ENCODE measurements around the gene SLC2A4RG. TPM values are rescaled to one million over a fixed set of nuclear protein-coding genes. Genes with fewer than 3 reads are reported as not detected.

The SLC2A4RG gene
- total RNA-seq, 1 experiment from 2014 or later, result 121 TPM

- Histone ChIP-seq H4K20me1 (ENCODE audit: insufficient read depth) (no peaks in the 10 kb centered on the region), H3K27me3 (ENCODE audit: insufficient read depth, low read length) (no peaks in the 10 kb centered on the region), H3K27ac (ENCODE audit: low read depth, low read length) (no peak overlapping the region), H3K4me3 (replicated peaks in 1 of 2; ENCODE audit: low read depth in 1 of 2, low read length in 2 of 2) (no peak overlapping the region), H3K4me2 (ENCODE audit: low read length) (no peak overlapping the region), H2AFZ (ENCODE audit: low read depth, low read length, poor library complexity, severe bottlenecking) (no peak overlapping the region), H3K4me1 (ENCODE audit: control insufficient read depth in 1 of 2, insufficient read depth in 2 of 2, low read length in 2 of 2) (peaks cover 10 to 24% of the 10 kb centered on the region in 2 experiments; a peak in 3 of 4 replicates), H3K9me2 (ENCODE audit: insufficient read depth) (no peaks in the 10 kb centered on the region), H3K9me3 (ENCODE audit: control insufficient read depth in 1 of 2, insufficient read depth in 1 of 2, low read depth in 1 of 2, low read length in 2 of 2) (no peaks in the 10 kb centered on the region), H3K79me2 (ENCODE audit: insufficient read depth, low read length) (peaks cover 56% of the 10 kb centered on the region), H3K36me3 (ENCODE audit: control insufficient read depth in 1 of 2, insufficient read depth in 2 of 2, low read length in 2 of 2) (peaks cover 0 to 16% of the 10 kb centered on the region in 2 experiments; a peak in 2 of 4 replicates), H3K9ac (ENCODE audit: low read length) (no peak overlapping the region)
- RAD21 ChIA-PET (ENCODE audit: low non-redundant PET in 1 of 2, low total read pairs in 2 of 2, uncharacterized antibody in 2 of 2, unreplicated experiment in 2 of 2), result no interaction called here
- ATAC-seq (no peak), DNase-seq (ENCODE audit: low read depth, low spot score) (no peak)
- CTCF ChIA-PET, result no interaction called here
- no peak for TF ChIP-seq POLR2AphosphoS5 (IDR thresholded peaks at IDR 0.05; ENCODE audit: low read depth, low read length)
- TF ChIP-seq ELF1 (IDR thresholded peaks at IDR 0.05; ENCODE audit: borderline replicate concordance, low read depth), result no peak
- TF ChIP-seq RAD21 (IDR thresholded peaks at IDR 0.05; ENCODE audit: low read depth), result no peak
- TF ChIP-seq, protein P1, sequence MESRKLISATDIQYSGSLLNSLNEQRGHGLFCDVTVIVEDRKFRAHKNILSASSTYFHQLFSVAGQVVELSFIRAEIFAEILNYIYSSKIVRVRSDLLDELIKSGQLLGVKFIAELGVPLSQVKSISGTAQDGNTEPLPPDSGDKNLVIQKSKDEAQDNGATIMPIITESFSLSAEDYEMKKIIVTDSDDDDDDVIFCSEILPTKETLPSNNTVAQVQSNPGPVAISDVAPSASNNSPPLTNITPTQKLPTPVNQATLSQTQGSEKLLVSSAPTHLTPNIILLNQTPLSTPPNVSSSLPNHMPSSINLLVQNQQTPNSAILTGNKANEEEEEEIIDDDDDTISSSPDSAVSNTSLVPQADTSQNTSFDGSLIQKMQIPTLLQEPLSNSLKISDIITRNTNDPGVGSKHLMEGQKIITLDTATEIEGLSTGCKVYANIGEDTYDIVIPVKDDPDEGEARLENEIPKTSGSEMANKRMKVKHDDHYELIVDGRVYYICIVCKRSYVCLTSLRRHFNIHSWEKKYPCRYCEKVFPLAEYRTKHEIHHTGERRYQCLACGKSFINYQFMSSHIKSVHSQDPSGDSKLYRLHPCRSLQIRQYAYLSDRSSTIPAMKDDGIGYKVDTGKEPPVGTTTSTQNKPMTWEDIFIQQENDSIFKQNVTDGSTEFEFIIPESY (IDR thresholded peaks at IDR 0.05; ENCODE audit: extremely low read depth, insufficient replicate concordance, low read length), result no peak
- no peak for TF ChIP-seq POLR2A (IDR thresholded peaks at IDR 0.05; ENCODE audit: borderline replicate concordance, extremely low read depth, insufficient read depth, insufficient read length)
- intact Hi-C loops (cut with micrococcal nuclease), result loop anchor here (10.0 kb wide), 1 partner anchor 132 kb away; the partner anchor contains the start of genes ABHD16B and TPD52L2
- BruUV-seq (replicated peaks), result no TSS peak
- POLR2A ChIA-PET, result no interaction called here
Observed at GRCh38 chr20:63733117-63733516, 6.5 kb upstream of the SLC2A4RG start.

DNA sequence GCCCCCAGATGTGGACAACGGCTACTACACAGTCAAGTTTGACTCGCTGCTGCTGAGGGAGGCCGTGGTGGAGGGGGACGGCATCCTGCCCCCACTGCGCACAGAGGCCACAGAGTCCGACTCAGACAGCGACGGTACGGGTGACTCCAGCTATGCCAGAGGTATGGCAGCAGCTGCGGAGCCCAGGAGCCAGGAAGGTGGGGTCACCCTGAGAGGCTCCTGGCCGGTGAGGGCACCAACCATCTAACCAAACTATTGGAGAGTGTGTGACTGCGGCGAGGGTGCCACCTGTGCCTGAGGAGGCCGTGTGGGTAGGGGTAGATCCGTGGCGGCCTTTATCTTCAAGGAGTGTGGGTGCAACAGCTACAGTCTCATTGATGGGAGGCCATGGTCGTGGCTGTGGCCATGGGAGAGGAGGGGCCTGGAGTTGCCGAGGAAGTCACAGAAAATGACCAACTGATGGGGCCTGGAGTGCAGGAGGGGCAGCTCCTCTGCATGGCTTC is 5.9 kb upstream of the SLC2A4RG start:
- ATAC-seq (no peak), DNase-seq (ENCODE audit: low read depth, low spot score) (no peak)
- Histone ChIP-seq H3K9ac (ENCODE audit: low read length) (no peak overlapping the region), H3K79me2 (ENCODE audit: insufficient read depth, low read length) (peaks cover 51% of the 10 kb centered on the region), H2AFZ (ENCODE audit: low read depth, low read length, poor library complexity, severe bottlenecking) (no peak overlapping the region), H3K27ac (ENCODE audit: low read depth, low read length) (no peak overlapping the region), H3K9me3 (ENCODE audit: control insufficient read depth in 1 of 2, insufficient read depth in 1 of 2, low read depth in 1 of 2, low read length in 2 of 2) (no peaks in the 10 kb centered on the region), H3K4me2 (ENCODE audit: low read length) (no peak overlapping the region), H3K27me3 (ENCODE audit: insufficient read depth, low read length) (no peaks in the 10 kb centered on the region), H3K36me3 (ENCODE audit: control insufficient read depth in 1 of 2, insufficient read depth in 2 of 2, low read length in 2 of 2) (peaks cover 0 to 16% of the 10 kb centered on the region in 2 experiments; a peak in 2 of 4 replicates), H4K20me1 (ENCODE audit: insufficient read depth) (no peaks in the 10 kb centered on the region), H3K4me3 (replicated peaks in 1 of 2; ENCODE audit: low read depth in 1 of 2, low read length in 2 of 2) (no peak overlapping the region), H3K9me2 (ENCODE audit: insufficient read depth) (no peaks in the 10 kb centered on the region), H3K4me1 (ENCODE audit: control insufficient read depth in 1 of 2, insufficient read depth in 2 of 2, low read length in 2 of 2) (peaks cover 10 to 29% of the 10 kb centered on the region in 2 experiments; a peak in 3 of 4 replicates)
- ChIA-PET RAD21 (ENCODE audit: low non-redundant PET in 1 of 2, low total read pairs in 2 of 2, uncharacterized antibody in 2 of 2, unreplicated experiment in 2 of 2) (no interaction called here), POLR2A (no interaction called here), CTCF (no interaction called here)
- no TSS peak for BruUV-seq (replicated peaks)
- TF ChIP-seq ZFX (IDR thresholded peaks at IDR 0.05), result no peak
- TF ChIP-seq, protein P2, sequence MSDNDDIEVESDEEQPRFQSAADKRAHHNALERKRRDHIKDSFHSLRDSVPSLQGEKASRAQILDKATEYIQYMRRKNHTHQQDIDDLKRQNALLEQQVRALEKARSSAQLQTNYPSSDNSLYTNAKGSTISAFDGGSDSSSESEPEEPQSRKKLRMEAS (IDR thresholded peaks at IDR 0.05), result no peak
- TF ChIP-seq POLR2AphosphoS5 (IDR thresholded peaks at IDR 0.05; ENCODE audit: low read depth, low read length), result no peak
- TF ChIP-seq SRF (IDR thresholded peaks at IDR 0.05; ENCODE audit: low read depth), result no peak
- no peak for TF ChIP-seq RAD21 (IDR thresholded peaks at IDR 0.05; ENCODE audit: low read depth)
- no peak for TF ChIP-seq EZH2 (IDR thresholded peaks at IDR 0.05)
- TF ChIP-seq, protein P3, sequence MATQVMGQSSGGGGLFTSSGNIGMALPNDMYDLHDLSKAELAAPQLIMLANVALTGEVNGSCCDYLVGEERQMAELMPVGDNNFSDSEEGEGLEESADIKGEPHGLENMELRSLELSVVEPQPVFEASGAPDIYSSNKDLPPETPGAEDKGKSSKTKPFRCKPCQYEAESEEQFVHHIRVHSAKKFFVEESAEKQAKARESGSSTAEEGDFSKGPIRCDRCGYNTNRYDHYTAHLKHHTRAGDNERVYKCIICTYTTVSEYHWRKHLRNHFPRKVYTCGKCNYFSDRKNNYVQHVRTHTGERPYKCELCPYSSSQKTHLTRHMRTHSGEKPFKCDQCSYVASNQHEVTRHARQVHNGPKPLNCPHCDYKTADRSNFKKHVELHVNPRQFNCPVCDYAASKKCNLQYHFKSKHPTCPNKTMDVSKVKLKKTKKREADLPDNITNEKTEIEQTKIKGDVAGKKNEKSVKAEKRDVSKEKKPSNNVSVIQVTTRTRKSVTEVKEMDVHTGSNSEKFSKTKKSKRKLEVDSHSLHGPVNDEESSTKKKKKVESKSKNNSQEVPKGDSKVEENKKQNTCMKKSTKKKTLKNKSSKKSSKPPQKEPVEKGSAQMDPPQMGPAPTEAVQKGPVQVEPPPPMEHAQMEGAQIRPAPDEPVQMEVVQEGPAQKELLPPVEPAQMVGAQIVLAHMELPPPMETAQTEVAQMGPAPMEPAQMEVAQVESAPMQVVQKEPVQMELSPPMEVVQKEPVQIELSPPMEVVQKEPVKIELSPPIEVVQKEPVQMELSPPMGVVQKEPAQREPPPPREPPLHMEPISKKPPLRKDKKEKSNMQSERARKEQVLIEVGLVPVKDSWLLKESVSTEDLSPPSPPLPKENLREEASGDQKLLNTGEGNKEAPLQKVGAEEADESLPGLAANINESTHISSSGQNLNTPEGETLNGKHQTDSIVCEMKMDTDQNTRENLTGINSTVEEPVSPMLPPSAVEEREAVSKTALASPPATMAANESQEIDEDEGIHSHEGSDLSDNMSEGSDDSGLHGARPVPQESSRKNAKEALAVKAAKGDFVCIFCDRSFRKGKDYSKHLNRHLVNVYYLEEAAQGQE (IDR thresholded peaks at IDR 0.05; ENCODE audit: low read depth), result no peak
- no peak for TF ChIP-seq EZH2phosphoT487 (IDR thresholded peaks at IDR 0.05; ENCODE audit: borderline replicate concordance)
- TF ChIP-seq CEBPB (IDR thresholded peaks at IDR 0.05; ENCODE audit: low read depth), result no peak
- intact Hi-C loops (cut with micrococcal nuclease), result loop anchor here (10.0 kb wide), 1 partner anchor 131 kb away; the partner anchor contains the start of genes ABHD16B and TPD52L2

Data from HCT116 (cell line).